Measurements from ENCODE around the gene SUSD5. TPM values are rescaled to one million over a fixed set of nuclear protein-coding genes. Genes with fewer than 3 reads are reported as not detected.

The SUSD5 gene
- total and polyA plus RNA-seq, 12 donors, result 0.16 to 2.0 (median 1.1) TPM

DNA sequence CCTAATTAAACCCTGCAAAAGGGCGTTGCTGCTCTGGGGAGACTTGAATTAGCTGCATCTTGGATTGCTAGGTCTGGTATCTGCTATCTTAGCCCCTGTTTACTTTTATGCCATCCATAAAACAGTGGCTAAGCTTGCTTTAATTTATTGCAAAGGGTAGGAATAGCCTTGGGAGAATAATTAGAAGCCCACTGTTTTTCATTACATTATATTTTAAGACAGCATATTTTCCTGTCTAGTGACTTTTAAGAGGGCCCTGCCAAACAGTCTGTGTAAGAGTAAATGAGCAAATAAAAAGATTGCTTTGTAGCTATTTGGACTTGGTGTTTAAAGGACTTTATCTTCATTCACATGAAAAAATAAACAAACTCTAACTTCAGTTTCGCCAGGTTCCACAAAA is 17.4 kb upstream of the SUSD5 start:
- no peak for DNase-seq
- intact Hi-C loops (cut with DNase I), result no loop called here
- no peaks in the 10 kb centered on the region for H3K4me1 ChIP-seq (replicated peaks in 1 of 2)
- no peak for TF ChIP-seq POLR2A (IDR thresholded peaks at IDR 0.05)
- TF ChIP-seq, protein P1, sequence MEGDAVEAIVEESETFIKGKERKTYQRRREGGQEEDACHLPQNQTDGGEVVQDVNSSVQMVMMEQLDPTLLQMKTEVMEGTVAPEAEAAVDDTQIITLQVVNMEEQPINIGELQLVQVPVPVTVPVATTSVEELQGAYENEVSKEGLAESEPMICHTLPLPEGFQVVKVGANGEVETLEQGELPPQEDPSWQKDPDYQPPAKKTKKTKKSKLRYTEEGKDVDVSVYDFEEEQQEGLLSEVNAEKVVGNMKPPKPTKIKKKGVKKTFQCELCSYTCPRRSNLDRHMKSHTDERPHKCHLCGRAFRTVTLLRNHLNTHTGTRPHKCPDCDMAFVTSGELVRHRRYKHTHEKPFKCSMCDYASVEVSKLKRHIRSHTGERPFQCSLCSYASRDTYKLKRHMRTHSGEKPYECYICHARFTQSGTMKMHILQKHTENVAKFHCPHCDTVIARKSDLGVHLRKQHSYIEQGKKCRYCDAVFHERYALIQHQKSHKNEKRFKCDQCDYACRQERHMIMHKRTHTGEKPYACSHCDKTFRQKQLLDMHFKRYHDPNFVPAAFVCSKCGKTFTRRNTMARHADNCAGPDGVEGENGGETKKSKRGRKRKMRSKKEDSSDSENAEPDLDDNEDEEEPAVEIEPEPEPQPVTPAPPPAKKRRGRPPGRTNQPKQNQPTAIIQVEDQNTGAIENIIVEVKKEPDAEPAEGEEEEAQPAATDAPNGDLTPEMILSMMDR (IDR thresholded peaks at IDR 0.05), result no peak
- no peaks in the 10 kb centered on the region for H3K27me3 ChIP-seq
- H3K9me3 ChIP-seq (replicated peaks in 1 of 3), result no peaks in the 10 kb centered on the region
- no peak overlapping the region for H3K4me3 ChIP-seq
- H3K36me3 ChIP-seq (replicated peaks in 1 of 2), result no peaks in the 10 kb centered on the region
- WGBS, 4 donors, result 72 to 83% (median 74%) methylated on average over 2 of the region's 2 CpGs
- no peak overlapping the region for H3K27ac ChIP-seq

DNA sequence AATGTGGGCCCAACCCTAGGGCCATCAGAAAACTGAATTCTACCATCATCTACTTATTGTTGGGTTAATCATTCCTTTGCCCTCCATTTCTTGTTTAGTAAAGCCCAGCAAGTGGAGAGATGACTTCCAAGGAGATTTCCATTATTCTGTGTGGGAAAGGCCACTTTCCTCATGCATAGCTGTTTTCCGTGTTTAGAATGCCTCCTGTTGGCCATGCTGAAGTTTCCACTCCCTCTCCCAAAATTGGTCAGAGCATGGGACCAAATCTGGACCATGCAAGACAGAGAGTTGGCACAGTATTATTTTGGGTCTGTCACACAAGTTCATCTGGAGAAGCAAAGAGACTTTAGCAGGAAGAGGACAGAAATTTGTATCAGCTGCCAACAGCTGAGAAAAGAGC is 15.3 kb upstream of the SUSD5 start:
- H3K4me3 ChIP-seq, result no peak overlapping the region
- TF ChIP-seq, protein P1 (IDR thresholded peaks at IDR 0.05), result no peak
- TF ChIP-seq POLR2A (IDR thresholded peaks at IDR 0.05), result no peak
- H3K27ac ChIP-seq, result no peak overlapping the region
- H3K9me3 ChIP-seq (replicated peaks in 1 of 3), result no peaks in the 10 kb centered on the region
- H3K36me3 ChIP-seq (replicated peaks in 1 of 2), result no peaks in the 10 kb centered on the region
- intact Hi-C loops (cut with DNase I), result no loop called here
- DNase-seq, result no peak
- H3K27me3 ChIP-seq, result no peaks in the 10 kb centered on the region
- 75 to 87% (median 79%) methylated on average over 1 of the region's 1 CpG for WGBS, 4 donors
- no peaks in the 10 kb centered on the region for H3K4me1 ChIP-seq (replicated peaks in 1 of 2)

DNA sequence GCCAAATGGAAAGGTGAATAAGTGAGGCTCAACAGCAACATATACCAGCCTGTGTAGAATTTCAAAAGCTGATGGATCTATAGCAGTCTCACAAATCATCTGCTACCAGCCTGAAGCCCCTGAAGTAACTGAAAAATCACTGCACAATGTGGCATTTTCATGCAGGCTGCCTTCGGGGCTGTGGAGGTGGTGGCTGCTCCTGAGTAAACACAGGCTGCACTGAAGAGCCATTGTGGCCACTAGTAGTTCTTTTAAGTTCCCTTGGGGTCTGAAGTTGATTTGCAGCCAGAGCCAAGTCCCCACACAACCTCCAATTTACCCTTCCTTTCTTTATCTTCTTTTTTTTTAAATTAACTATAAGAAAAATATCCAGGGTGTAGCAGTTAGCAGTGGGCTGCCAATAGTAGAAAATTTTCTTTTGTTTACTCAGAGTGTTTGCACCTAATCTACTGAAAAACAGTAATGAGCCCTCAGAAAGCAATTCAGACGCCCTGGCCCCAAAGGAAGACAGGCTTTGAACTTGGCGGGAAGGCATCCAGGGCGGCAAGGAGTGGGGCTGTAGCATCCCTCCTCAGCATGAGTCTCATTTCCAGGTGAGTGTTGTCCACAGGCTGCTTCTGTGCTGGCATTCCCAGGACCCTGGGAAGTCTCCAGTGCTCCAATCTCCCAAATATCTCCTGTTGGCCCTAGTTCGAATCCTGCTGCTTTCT is 13.3 kb upstream of the SUSD5 start:
- WGBS, 4 donors, result 38 to 51% (median 45%) methylated on average over 5 of the region's 5 CpGs
- H3K9me3 ChIP-seq (replicated peaks in 1 of 3), result no peaks in the 10 kb centered on the region
- intact Hi-C loops (cut with DNase I), result no loop called here

DNA sequence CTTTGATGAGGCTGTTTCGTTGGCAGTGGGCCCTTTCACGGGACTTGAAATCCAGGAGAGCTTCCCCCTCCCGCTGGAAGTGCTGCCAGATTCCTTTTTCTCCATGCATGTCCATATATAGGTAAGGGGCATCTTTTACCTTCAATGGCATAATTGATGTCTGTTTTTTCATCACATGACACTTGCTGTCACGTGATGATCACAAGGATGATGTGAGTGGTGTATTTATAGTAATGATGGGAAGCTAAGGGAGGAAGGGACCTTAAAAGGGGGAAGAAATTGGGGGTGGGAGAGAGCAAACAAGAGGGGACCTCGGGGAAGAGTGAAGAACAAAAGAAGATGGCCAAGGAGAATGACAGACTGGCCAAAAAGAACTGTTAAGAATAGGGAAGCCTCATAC is 11.3 kb upstream of the SUSD5 start:
- WGBS, 4 donors, result 55 to 68% (median 58%) methylated on average over 5 of the region's 5 CpGs
- TF ChIP-seq POLR2A (IDR thresholded peaks at IDR 0.05), result no peak
- TF ChIP-seq, protein P1 (IDR thresholded peaks at IDR 0.05), result no peak
- H3K4me1 ChIP-seq (replicated peaks in 1 of 2), result peaks cover 0 to 12% of the 10 kb centered on the region in 2 donors
- intact Hi-C loops (cut with DNase I), result no loop called here
- H3K4me3 ChIP-seq, result no peak overlapping the region
- H3K27me3 ChIP-seq, result no peaks in the 10 kb centered on the region
- H3K36me3 ChIP-seq (replicated peaks in 1 of 2), result no peaks in the 10 kb centered on the region
- H3K9me3 ChIP-seq (replicated peaks in 1 of 3), result no peaks in the 10 kb centered on the region
- no peak for DNase-seq
- H3K27ac ChIP-seq, result no peak overlapping the region

More for the DNA sequence above, 13.3 kb upstream of the SUSD5 start:
- Histone ChIP-seq H3K27me3 (no peaks in the 10 kb centered on the region), H3K36me3 (replicated peaks in 1 of 2) (no peaks in the 10 kb centered on the region), H3K4me1 (replicated peaks in 1 of 2) (no peaks in the 10 kb centered on the region), H3K4me3 (no peak overlapping the region), H3K27ac (no peak overlapping the region)
- no peak for DNase-seq
- no peak for TF ChIP-seq POLR2A (IDR thresholded peaks at IDR 0.05)

DNA sequence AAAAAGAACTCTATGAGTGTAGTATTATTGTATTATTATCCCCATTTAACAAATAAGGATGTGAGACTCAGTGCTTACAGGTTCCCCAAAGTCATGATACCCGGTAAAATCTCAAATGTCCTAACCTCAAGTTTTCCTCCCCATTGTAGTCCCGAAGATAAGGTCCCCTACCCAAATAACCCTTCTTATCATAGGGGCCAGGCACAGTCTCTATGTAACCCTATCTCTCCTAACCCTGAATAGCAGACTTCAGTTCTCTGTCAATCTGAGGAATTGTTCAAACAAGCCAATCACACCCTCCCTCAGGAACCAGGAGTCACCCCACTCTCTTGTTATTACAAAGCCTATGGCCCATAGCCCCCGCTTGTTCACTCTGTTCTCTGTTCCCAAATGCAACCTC is 10.5 kb upstream of the SUSD5 start:
- DNase-seq, result no peak
- TF ChIP-seq, protein P1 (IDR thresholded peaks at IDR 0.05), result no peak
- no peak for TF ChIP-seq POLR2A (IDR thresholded peaks at IDR 0.05)
- Histone ChIP-seq H3K36me3 (replicated peaks in 1 of 2) (no peaks in the 10 kb centered on the region), H3K27ac (no peak overlapping the region), H3K4me3 (no peak overlapping the region), H3K27me3 (no peaks in the 10 kb centered on the region), H3K9me3 (replicated peaks in 1 of 3) (no peaks in the 10 kb centered on the region), H3K4me1 (replicated peaks in 1 of 2) (peaks cover 0 to 14% of the 10 kb centered on the region in 2 donors)
- 85 to 89% (median 87%) methylated on average over 3 of the region's 3 CpGs for WGBS, 4 donors
- intact Hi-C loops (cut with DNase I), result no loop called here

Data from adrenal gland (tissue), 12 donors.